Heart right ventricle (tissue), 16 donors: ENCODE measurements around the gene ZC3HAV1L. TPM values are rescaled to one million over a fixed set of nuclear protein-coding genes. Genes with fewer than 3 reads are reported as not detected.

ENCODE experiments used
- ATAC-seq, 8 donors: fragments of 200-7000 bp; cut with Tn5 transposase; one replicate each; pipeline ENCODE4 v1.9.1; 2020; ENCODE audit warnings: mild to moderate bottlenecking in 8 of 8, moderate library complexity in 8 of 8, moderate number of reproducible peaks in 1 of 8
- DNase-seq, 2 donors: peaks; one replicate each; pipeline ENCODE4 v3.0.0-alpha.2; 2020
- H3K27ac ChIP-seq, 10 donors: fragments of 200-600 bp; sonication (generic) in 2 of 10; one replicate each; pipeline versions ENCODE4 v1.5.0 to v1.8.0; 2020 to 2022; ENCODE audit warnings: mild to moderate bottlenecking in 3 of 10
- H3K27me3 ChIP-seq, 7 donors: fragments of 200-600 bp; one replicate each; pipeline ENCODE4 v1.8.0; 2021 to 2022; ENCODE audit warnings: mild to moderate bottlenecking in 2 of 7
- H3K36me3 ChIP-seq, 9 donors: fragments of 200-600 bp; sonication (generic) in 1 of 9; one replicate each; pipeline versions ENCODE4 v1.5.0 to v1.8.0; 2020 to 2022; ENCODE audit warnings: mild to moderate bottlenecking in 2 of 9
- H3K4me1 ChIP-seq, 9 donors: fragments of 200-600 bp; sonication (generic) in 1 of 9; one replicate each; pipeline versions ENCODE4 v1.5.0 to v1.8.0; 2020 to 2022; ENCODE audit warnings: mild to moderate bottlenecking in 4 of 9
- H3K4me3 ChIP-seq, 10 donors: fragments of 200-600 bp; sonication (generic) in 2 of 10; one replicate each; pipeline versions ENCODE4 v1.5.0 to v1.8.0; 2020 to 2022; ENCODE audit warnings: mild to moderate bottlenecking in 7 of 10, moderate library complexity in 2 of 10
- H3K9me3 ChIP-seq, 11 donors: fragments of 200-600 bp in 10 of 11; sonication (generic) in 2 of 11; one replicate each; pipeline versions ENCODE4 v1.5.0 to v1.8.0; 2013 to 2022; ENCODE audit warnings: mild to moderate bottlenecking in 2 of 11, control low read depth in 1 of 11, moderate library complexity in 1 of 11
- CTCF ChIP-seq, 9 donors: fragments of 200-600 bp; sonication (generic) in 2 of 9; IDR thresholded peaks; one replicate each; pipeline versions ENCODE4 v1.5.0 to v1.8.0; 2021 to 2022; ENCODE audit warnings: antibody characterized with exemption in 9 of 9, mild to moderate bottlenecking in 5 of 9, moderate library complexity in 1 of 9
- WGBS, 2 donors: extraction: QIAGEN DNeasy Blood & Tissue Kit; methylation state at CpG; one replicate each; pipeline ENCODE4 v1.1.7; 2013; ENCODE audit warnings: inconsistent platforms in 1 of 2; 5-methylcytosine and 5-hydroxymethylcytosine counted together
- intact Hi-C, 10 donors: fragments of 100-400 bp; cut with DNase I; formaldehyde crosslinking; loops; one replicate each; pipeline versions ENCODE4 v1.11.1 to v1.14.2; 2022
- polyA plus RNA-seq, 2 donors: library from polyadenylated mRNA; stranded (reverse); fragments of 200-250 nt; gene quantifications; one replicate each; pipeline ENCODE4 v1.2.3, GENCODE V29; 2013
- total RNA-seq, 10 donors: library from RNA; stranded (reverse); fragmentation: NEBNext Ultra II Directional in 3 of 10; extraction: Animal tissue kit (Norgen Biotek cat#: 25700) in 3 of 10; gene quantifications; one replicate each; pipeline versions ENCODE4 v1.2.1 to v1.2.4, GENCODE V29; 2021 to 2023
- donor health status: Arrhythmogenic right ventricular cardiomyopathy.
- donor health status: ischemic (EF 13 %, LVEDD 7.1; RV severe dilation, severe dysfunction).
- donor health status: healthy with polysubstance abuse.
- donor health status: DM: no; HTN: yes; CAD: no.
- donor health status: DM: no; HTN: no; CAD: no.
- donor health status: ischemic (EF 25% LVEDD 6.9; RV normal size, moderate dysfunction).
- donor health status: ischemic (EF 25% LVEDD 5.7; RV mildly dilated, moderate dysfunction).
- donor health status: healthy.
- donor health status: DM: yes; HTN: yes; CAD: no.
- donor health status: Ischemic cardiomyopathy.
- donor health status: ischemic (EF 35%, LVEDD 5.7; RV mildly dilated, moderate dysfunction).
- donor health status: nonischemic (EF 11% LVEDD 7.7; RV severe dilation, severe dysfunction).
- donor health status: DM: yes; HTN: yes; CAD: no.
- donor health status: PGD.
- donor health status: ischemic (EF 29% LVEDD 5.4; RV normal size, mild dysfunction).
- donor health status: nonischemic (EF 23%, LVEDD 6.1; RV moderate dilation, normal function).

Gene ZC3HAV1L
- total and polyA plus RNA-seq, 12 donors, result 0.39 to 5.8 (median 2.3) TPM

- DNase-seq (no peak), ATAC-seq (no peak)
- 57 to 60% methylated on average over 3 of the region's 3 CpGs for WGBS, 2 donors
- no peak overlapping the region for H3K27ac ChIP-seq
- no peaks in the 10 kb centered on the region for H3K27me3 ChIP-seq
- H3K9me3 ChIP-seq, result no peaks in the 10 kb centered on the region
- peaks cover 0 to 34% (median 8%) of the 10 kb centered on the region in 9 donors for H3K4me1 ChIP-seq
- peaks cover 0 to 98% (median 25%) of the 10 kb centered on the region in 9 donors for H3K36me3 ChIP-seq
- intact Hi-C loops, result loop anchor here in 1 of 10 donors (10.0 kb wide), 1 partner anchor 613 kb away; no protein-coding TSS in a partner anchor
- no peak for TF ChIP-seq CTCF (IDR thresholded peaks at IDR 0.05)
- H3K4me3 ChIP-seq, result no peak overlapping the region
Observed at GRCh38 chr7:139047970-139048369, 12.1 kb upstream of the ZC3HAV1L start.

- DNase-seq (no peak), ATAC-seq (peak in 5 of 8 donors; percentile 49 to 74 (median 59))
- peak overlapping the region in 4 of 10 donors; percentile 2 to 28 (median 10) for H3K27ac ChIP-seq
- TF ChIP-seq CTCF (IDR thresholded peaks at IDR 0.05), result no peak
- 47 to 50% methylated on average over 6 of the region's 6 CpGs for WGBS, 2 donors
- H3K27me3 ChIP-seq, result no peaks in the 10 kb centered on the region
- H3K9me3 ChIP-seq, result no peaks in the 10 kb centered on the region
- intact Hi-C loops, result loop anchor here in 1 of 10 donors (10.0 kb wide), 1 partner anchor 611 kb away; no protein-coding TSS in a partner anchor
- H3K4me1 ChIP-seq, result peaks cover 0 to 34% (median 8%) of the 10 kb centered on the region in 9 donors
- H3K36me3 ChIP-seq, result peaks cover 0 to 80% (median 16%) of the 10 kb centered on the region in 9 donors
- no peak overlapping the region for H3K4me3 ChIP-seq
Observed at GRCh38 chr7:139046143-139046542, 10.3 kb upstream of the ZC3HAV1L start.

GRCh38 chr7:139044813-139045794 is 9.3 kb upstream of the ZC3HAV1L start:
- DNase-seq (no peak), ATAC-seq (no peak)
- peaks cover 0 to 34% (median 8%) of the 10 kb centered on the region in 9 donors for H3K4me1 ChIP-seq
- 92 to 95% methylated on average over 5 of the region's 5 CpGs for WGBS, 2 donors
- intact Hi-C loops, result loop anchor here in 1 of 10 donors (10.0 kb wide), 1 partner anchor 610 kb away; no protein-coding TSS in a partner anchor
- no peak overlapping the region for H3K4me3 ChIP-seq
- H3K36me3 ChIP-seq, result peaks cover 0 to 70% (median 7%) of the 10 kb centered on the region in 9 donors
- TF ChIP-seq CTCF (IDR thresholded peaks at IDR 0.05), result no peak
- no peaks in the 10 kb centered on the region for H3K9me3 ChIP-seq
- no peaks in the 10 kb centered on the region for H3K27me3 ChIP-seq
- H3K27ac ChIP-seq, result peak overlapping the region in 3 of 10 donors; percentile 2 to 63 (median 14)
